ENCODE data around the gene YES1. TPM values are rescaled to one million over a fixed set of nuclear protein-coding genes. Genes with fewer than 3 reads are reported as not detected.

The YES1 gene
- total RNA-seq, 1 donor from 2014 or later: 31.3 TPM

GRCh38 chr18:677145-677544 lies 134.9 kb downstream of the YES1 start:
- DNase-seq (ENCODE audit: low spot score): no peak
- intact Hi-C loops (cut with DNase I): no loop called here
- ATAC-seq: no peak

DNA sequence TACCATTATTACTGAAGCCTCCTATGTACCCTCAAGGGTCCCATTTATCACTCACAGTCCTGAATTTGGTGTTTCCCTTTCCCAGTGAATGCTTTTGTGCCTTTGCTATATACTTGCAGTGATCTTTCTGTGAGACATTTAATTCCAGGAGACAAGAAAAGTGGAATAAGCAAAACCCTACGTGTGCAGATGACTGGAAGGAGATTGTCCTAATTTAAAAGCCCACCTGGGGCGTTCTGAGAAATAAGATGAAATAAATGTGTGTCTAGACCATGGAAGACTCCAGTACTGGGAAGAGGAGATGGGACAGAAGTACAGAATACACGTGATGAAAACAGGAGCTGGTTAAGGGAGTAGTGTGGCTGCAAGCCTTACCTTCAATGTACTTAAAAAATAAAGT lies 135.3 kb downstream of the YES1 start:
- DNase-seq (ENCODE audit: low spot score) (no peak), ATAC-seq (no peak)
- intact Hi-C loops (cut with DNase I): no loop called here

- no peak for ATAC-seq
- intact Hi-C loops (cut with DNase I): no loop called here
- DNase-seq (ENCODE audit: low spot score): no peak
These were observed 136.0 kb downstream of the YES1 start for GRCh38 chr18:676069-676468.

DNA sequence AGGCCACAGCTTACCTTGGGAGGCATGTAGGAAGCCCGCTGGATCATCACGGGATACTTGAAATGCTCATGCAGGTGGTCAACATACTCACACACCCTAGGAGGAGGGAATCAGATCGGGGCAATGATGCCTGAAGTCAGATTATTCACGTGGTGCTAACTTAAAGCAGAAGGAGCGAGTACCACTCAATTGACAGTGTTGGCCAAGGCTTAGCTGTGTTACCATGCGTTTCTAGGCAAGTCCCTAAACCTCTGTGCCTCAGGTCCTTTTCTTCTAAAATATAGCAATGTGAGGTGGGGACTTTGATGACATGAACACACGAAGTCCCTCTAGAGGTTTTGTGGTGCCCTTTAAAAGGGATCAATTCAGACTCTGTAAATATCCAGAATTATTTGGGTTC lies 136.7 kb downstream of the YES1 start:
- ATAC-seq: no peak
- intact Hi-C loops (cut with DNase I): no loop called here
- DNase-seq (ENCODE audit: low spot score): no peak

GRCh38 chr18:673769-674168 lies 138.3 kb downstream of the YES1 start:
- ATAC-seq (no peak), DNase-seq (ENCODE audit: low spot score) (no peak)
- intact Hi-C loops (cut with DNase I): no loop called here

DNA sequence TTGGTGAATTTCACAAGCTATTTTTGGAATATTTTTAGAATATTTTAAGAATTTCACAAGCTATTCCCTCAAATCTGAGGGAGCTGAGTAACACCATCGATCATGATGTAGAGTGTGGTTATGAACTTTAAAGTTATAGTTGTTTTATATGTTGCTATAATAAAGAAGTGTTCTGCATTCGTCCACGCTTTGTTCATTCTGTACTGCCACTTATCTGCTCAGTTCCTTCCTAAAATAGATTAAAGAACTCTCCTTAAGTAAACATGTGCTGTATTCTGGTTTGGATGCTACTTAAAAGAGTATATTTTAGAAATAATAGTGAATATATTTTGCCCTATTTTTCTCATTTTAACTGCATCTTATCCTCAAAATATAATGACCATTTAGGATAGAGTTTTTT lies 138.7 kb downstream of the YES1 start:
- intact Hi-C loops (cut with DNase I): no loop called here
- no peak for ATAC-seq

More for the DNA sequence above, 138.7 kb downstream of the YES1 start:
- DNase-seq (ENCODE audit: low spot score): no peak

Other genes starting within 250 kb of the YES1 start
- not detected for gene CETN1, start 231.9 kb downstream of the YES1 start, total RNA-seq
- not detected for gene CLUL1, start 215.3 kb downstream of the YES1 start, total RNA-seq
- 1.8 TPM for gene TYMS, start 154.6 kb downstream of the YES1 start, total RNA-seq
- 81.3 TPM for gene ENOSF1, start 99.6 kb downstream of the YES1 start, total RNA-seq
- 0.27 TPM for gene ADCYAP1, start 92.6 kb upstream of the YES1 start, total RNA-seq